H1 (cell line): Measurements from ENCODE around the gene OR4X2.

ENCODE experiments used
- CBX5 ChIP-seq: fragments of 300-800, 300-1000 bp; sonication (generic); IDR thresholded peaks from 2 replicates; pipeline ENCODE4 v1.7.1; 2016; ENCODE audit warnings: antibody characterized with exemption, low read length, low read depth
- CTCF ChIP-seq, 3 experiments: IDR thresholded peaks; 1 replicate in 2 of 3; 2 replicates in 1 of 3; pipeline versions ENCODE4 v1.5.1 to v1.6.1; 2011; ENCODE audit warnings: low read length in 3 of 3, mild to moderate bottlenecking in 3 of 3, inconsistent platforms in 2 of 3, low read depth in 1 of 3, moderate library complexity in 1 of 3; ENCODE audit not compliant: insufficient read depth in 1 of 3; ENCODE audit errors: control extremely low read depth in 1 of 3

GRCh38 chr11:48244804-48245203, at the start of gene OR4X2:
- TF ChIP-seq CBX5 (no peak), CTCF (IDR thresholded peaks at IDR 0.05; ENCODE audit: control extremely low read depth in 1 of 3, insufficient read depth in 1 of 3, low read depth in 1 of 3, low read length in 3 of 3) (no peak)
